Liver (tissue), 3 donors: ENCODE data around the gene ITPKA.

ENCODE experiments used
- RAD21 ChIP-seq, 2 donors: IDR thresholded peaks; 2 replicates each; pipeline ENCODE4 v1.6.1; 2016; ENCODE audit warnings: antibody characterized with exemption in 2 of 2, mild to moderate bottlenecking in 2 of 2
- TF ChIP-seq, protein P1 (sequence below): fragments of 150-350 bp; IDR thresholded peaks from 2 replicates; pipeline ENCODE4 v1.5.1; 2017; ENCODE audit warnings: improper control_type of control experiment, low read depth, low read length; ENCODE audit not compliant: missing input control
- TF ChIP-seq, protein P2 (sequence below): IDR thresholded peaks from 2 replicates; pipeline ENCODE4 v1.6.1; 2016; ENCODE audit warnings: antibody characterized with exemption
- TF ChIP-seq, protein P3 (sequence below): IDR thresholded peaks from 2 replicates; pipeline ENCODE4 v1.6.1; 2016; ENCODE audit warnings: antibody characterized with exemption
- donor health status: healthy.
- donor health status: healthy.

DNA sequence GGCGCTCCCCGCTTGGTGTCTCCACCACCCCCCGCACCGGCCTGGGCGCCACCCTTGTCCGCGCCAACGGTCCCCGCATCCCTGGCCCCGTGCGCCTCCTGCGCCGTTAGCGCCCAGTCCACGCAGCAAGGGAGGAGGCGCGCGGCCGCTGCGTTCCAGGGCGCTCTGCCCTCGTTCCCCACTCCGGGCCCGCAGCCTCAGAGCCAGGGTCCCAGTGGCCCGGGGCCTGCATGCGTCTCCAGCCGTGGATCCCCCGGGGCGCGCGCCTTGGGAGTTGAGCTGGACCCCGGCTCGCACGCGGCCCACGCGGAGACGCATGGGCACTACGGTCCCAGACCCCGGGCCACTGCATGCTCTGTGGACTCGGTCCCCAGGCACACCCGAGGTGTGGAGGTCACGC, 7.4 kb upstream of the ITPKA start:
- TF ChIP-seq, protein P1, sequence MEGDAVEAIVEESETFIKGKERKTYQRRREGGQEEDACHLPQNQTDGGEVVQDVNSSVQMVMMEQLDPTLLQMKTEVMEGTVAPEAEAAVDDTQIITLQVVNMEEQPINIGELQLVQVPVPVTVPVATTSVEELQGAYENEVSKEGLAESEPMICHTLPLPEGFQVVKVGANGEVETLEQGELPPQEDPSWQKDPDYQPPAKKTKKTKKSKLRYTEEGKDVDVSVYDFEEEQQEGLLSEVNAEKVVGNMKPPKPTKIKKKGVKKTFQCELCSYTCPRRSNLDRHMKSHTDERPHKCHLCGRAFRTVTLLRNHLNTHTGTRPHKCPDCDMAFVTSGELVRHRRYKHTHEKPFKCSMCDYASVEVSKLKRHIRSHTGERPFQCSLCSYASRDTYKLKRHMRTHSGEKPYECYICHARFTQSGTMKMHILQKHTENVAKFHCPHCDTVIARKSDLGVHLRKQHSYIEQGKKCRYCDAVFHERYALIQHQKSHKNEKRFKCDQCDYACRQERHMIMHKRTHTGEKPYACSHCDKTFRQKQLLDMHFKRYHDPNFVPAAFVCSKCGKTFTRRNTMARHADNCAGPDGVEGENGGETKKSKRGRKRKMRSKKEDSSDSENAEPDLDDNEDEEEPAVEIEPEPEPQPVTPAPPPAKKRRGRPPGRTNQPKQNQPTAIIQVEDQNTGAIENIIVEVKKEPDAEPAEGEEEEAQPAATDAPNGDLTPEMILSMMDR = no peak
- TF ChIP-seq, protein P2, sequence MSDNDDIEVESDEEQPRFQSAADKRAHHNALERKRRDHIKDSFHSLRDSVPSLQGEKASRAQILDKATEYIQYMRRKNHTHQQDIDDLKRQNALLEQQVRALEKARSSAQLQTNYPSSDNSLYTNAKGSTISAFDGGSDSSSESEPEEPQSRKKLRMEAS = no peak
- TF ChIP-seq RAD21 (IDR thresholded peaks at IDR 0.05) = no peak
- TF ChIP-seq, protein P3, sequence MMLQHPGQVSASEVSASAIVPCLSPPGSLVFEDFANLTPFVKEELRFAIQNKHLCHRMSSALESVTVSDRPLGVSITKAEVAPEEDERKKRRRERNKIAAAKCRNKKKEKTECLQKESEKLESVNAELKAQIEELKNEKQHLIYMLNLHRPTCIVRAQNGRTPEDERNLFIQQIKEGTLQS = no peak
